HG03025 (cell line): ENCODE data around the gene CORO2B.
A peak's percentile ranks its signal among the peaks of the same experiment; 100 is the strongest.

Source experiments
- ATAC-seq: cut with Tn5 transposase; IDR thresholded peaks from one replicate; pipeline ENCODE4 v1.9.1; 2021; ENCODE audit warnings: mild to moderate bottlenecking, moderate library complexity; ENCODE audit not compliant: unreplicated experiment, low FRiP score

CORO2B gene

DNA sequence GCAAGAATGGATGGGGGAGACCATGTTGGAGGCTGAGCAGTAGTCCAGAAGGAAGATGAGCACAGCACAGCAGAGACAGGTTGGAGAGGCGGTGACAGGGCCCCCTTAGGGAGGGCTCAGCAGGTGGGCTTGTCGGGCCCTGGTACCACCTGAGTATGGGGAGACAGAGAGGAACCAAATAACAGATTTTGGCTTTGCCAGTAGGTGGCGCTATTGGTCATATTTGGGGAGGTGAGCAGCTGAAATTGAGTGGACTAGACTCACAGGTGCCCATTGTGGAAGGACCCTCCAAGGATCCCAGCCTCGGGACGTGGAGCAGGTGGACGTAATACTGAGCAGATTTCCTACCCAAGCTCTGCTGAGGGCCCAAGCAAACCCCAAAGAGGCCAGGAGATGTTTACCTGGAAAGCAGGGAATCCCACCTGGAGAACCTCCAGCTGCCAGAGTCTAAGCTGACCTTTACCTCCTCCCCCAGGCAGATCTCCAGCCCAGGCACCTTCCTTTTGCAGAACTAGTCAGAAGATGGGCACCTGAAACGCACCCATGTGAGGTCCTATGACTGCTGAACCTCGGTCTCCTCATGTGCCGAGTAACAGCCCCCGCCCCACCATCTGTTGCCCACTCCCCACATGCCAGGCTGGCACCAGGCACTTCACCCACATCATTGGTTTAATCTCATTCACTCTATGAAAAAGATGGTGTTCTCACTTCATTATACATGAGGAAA is 24.6 kb upstream of the CORO2B start:
- no peak for ATAC-seq

DNA sequence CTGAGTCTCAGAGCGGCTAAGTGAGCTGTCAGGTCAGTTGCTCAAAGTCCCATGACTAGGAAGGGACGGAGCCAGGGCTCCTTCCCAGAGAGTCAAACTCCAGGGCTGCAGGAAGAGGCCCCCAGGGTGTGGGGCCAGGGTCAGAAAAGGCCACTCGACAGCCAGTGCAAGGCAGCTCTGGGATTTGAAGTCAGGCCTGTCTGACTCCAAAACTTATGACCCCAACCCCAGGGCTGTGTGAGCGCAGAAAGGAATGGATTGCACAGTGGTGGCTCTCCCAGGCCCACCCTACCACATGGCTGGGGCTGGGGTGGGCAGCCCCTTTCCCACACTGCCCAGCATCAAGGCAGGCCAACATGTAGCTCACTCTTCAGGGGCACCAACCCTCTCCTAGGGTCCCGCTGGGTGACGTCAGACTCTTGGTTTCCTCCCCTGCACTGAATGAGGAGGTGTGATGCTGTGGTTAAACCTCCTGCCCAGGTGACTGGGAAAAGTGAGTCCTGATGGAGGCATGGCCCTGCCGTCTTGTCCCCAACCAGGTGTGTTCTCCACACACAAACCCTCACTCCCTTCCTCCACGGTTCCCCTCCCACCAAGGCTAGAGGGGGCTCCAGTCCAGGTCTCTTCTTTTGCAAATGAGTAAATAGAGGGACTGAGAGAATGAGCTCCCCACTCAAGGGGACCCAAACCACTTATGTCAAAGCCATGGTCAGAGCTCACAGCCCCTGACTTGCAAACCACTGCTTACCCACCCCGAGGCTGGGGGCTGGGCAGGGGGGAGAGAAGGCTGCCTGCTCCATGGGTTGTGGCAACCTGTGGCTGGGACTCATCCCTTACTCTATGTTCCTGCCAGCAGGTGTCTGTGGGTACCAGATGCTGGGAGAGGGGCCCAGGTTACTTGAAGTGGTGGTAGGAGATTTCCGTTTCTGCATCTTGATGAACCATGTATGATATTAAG is 23.8 kb upstream of the CORO2B start:
- ATAC-seq = no peak

DNA sequence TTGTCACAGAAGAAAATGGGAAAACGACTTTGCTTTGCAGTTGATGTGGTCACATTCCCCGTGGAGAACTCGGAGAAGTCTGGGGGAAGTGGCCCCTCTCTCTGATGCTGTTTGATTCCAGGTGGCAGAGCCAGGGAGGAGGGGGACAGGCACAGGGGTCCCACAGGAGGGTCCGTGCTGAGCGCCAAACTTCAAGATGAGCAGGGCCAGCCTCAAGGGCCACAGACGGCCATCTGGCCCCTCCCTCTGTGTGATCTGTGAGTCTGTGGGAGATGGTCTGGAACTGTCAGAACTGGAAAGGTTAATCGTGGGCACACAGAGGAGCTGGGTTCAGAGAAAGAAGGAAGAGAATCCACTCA is 23.1 kb upstream of the CORO2B start:
- ATAC-seq = no peak

DNA sequence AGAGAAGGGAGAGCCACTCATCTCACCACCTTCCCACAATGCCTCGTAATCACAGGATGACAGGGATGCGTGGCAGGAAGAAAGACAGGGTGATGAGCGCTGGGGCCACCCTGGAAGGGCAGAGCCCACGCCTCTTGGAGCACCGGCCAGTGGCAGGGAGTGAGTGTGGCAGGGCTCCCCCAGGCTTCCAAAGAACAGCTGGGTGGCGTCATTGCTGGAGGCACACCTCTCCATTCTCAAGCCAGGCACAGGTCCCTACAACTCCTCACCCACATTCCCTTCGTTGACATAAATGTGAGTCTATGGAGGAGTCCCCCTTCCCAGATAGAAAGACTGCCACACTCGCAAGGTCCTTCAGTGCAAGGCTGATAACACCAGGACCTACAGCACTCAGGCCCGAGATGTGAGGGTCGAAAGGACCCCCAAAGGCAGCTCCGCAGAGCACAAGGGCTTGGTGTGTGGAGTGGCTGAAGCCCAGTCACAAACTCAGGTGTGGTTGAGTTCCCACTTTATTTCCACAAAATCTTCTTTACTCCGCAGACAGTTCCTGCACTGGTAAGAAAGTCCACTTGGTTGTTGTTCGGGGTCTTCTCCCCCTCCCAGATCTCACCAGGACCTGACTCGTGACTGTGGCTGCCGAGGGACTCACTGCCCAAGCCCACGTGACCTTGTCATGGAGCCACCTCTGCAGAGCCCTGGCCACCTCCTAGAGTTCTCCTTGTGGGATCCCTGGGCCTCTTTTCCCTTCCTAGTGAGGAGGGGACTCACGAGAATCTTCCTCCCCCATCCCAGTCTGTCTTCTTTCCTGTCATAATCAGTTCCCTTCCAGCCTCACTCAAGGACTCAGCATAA is 22.4 kb upstream of the CORO2B start:
- ATAC-seq = no peak

DNA sequence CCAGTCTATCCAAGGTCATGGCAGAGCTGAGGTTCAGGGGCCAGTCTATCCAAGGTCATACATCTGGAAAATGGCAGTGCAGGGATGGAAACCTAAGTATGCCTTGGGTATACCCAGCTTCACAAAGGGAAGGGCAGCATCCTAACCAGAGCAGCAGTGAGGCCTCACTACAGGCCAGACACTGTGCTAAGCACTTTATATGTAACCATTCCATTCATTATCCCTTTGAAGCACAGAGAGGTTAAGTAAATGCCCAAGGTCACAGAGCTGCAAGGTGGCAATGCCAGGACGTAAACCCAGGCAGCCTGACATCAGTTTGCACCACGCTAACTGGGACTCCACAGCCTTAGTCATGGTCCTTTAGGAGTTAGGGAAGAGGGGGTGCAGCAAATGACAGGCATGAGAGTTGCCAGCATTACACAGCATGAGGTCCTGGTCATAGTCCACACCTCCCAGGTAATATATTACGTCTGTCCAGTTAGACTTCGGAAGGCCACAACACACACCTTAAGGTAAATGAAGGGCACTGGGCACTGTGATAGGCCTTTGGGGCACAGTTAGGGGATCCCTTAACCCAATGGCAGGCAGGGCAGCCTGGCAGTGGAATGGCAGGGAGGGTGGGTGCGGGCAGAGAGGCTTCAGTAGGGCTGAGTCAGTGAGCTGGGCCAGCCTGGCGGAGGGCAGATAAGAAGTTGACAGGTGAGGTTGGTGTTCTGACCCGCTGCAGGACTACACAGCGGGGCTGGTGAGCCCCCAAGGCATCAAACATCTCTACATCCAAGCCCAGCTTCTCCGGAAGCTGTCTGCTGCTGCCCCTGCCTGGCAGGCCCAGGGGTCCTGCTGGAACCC is 21.1 kb upstream of the CORO2B start:
- no peak for ATAC-seq

DNA sequence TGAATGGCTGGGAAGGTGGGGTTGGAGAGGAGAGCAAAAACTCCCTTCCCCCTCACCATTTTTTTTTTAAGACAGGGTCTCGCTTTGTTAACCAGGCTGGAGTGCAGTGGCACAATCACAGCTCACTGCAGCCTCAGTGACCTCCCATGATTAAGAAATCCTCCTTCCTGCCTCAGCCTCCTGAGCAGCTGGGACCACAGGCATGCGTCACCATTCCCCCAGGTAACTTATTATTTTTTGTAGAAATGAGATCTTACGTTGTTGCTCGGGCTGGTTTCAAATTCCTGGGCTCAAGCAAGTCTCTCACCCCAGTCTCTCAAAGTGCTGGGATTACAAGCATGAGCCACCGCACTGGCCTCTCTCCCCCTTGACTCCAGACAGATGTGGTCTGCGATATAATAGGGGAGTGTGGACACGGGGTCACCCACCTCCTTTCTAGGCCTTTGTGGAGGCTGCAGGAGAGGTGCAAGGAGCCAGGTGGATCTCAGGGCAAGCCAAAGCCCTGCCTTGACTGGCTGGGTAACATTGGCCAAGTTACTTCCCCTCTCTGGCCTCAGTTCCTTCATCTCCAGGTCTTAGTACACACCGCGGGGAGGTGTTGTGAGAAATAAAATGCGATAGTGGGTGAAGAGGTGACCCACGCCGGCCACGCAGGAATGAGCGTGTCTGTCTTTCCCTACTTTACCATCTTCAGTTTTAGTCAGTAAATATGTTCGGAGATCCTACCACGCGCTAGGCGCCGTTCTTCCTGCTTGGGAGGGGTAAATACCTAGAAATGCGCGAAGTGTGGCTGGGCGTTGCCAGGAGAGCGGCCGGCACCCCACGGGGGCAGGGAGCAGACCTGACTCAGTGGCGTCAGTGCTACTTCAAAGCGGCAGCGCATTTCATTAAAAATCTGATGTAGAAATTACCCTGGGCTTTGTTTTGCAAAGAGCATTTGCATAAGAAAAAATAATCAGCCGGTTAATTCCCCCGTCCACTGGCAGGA is 20.2 kb upstream of the CORO2B start:
- ATAC-seq = no peak

DNA sequence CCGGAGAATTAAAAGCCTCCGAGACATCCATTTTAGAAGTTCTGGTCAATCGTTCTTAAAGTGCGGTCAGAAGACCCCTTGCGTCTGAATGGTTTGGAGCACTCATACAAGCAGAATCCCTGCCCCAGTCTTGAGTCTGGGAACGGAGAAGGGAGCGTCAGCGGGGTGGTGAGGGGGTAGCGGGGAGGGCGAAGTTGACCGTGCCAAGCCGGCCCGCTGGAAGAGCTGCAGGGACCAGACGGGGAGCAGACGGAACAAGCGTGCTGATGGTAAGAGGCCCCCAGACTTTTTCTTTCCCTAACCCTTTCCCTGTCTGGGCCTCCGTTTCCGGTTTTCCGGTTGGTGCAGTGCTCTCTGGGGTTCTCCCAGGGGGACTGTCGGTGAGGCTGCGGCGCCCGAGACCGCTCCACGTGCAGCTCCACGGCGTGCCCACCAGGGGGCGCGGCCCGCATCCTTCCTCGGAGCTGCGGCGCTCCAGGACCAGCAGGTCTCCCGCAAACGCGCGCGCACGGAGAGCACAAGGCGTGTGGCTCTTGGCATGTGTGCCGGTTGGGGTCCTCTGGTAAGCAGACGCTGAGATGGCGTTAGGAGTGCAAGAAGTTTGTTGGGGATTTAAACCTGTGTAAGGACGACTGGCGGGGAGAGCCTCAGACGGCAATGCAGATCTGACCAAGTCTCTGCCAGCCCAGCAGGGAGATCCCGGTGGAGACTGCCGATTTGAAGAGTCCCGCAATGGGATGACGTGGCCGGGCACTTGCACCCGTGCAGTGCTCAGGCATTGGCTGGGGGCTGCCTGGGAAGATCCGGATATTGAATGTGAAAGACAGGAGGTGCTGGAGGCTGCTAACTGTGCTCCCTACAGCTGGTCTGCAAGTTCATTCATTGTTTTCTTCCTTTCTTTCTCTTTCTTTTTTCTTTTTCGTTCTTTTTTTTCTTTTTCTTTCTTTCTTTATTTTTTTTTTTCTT is 19.2 kb upstream of the CORO2B start:
- ATAC-seq = peak; percentile 60

DNA sequence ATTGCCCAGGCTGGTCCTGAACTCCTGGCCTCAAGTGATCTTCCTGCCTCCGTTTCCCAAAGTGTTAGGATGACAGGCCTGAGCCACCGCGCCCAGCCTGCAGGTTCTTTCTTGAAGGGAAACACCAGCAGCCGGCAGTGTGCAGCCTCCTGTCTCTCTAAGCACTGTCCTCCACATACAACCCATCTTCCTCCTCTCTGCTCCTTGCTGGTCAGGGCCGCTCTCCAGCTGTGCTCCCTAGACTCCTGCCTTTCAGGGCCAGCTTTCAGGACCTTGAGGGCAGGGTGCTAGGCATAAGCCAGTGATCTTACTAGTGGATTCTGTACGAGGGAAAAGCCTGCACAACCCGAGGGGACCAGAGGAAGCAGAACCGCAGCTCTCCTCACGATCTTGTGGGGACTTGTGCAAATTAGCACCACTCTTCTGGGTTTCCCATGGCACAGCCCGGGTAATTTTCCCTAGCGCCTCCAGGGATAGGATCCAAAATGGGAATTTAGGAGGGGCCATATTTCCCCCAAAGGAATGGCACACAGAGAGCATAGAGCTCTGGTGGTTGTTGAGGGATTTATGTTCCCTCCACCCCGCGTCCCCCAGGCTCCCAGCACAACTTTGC is 18.2 kb upstream of the CORO2B start:
- no peak for ATAC-seq

DNA sequence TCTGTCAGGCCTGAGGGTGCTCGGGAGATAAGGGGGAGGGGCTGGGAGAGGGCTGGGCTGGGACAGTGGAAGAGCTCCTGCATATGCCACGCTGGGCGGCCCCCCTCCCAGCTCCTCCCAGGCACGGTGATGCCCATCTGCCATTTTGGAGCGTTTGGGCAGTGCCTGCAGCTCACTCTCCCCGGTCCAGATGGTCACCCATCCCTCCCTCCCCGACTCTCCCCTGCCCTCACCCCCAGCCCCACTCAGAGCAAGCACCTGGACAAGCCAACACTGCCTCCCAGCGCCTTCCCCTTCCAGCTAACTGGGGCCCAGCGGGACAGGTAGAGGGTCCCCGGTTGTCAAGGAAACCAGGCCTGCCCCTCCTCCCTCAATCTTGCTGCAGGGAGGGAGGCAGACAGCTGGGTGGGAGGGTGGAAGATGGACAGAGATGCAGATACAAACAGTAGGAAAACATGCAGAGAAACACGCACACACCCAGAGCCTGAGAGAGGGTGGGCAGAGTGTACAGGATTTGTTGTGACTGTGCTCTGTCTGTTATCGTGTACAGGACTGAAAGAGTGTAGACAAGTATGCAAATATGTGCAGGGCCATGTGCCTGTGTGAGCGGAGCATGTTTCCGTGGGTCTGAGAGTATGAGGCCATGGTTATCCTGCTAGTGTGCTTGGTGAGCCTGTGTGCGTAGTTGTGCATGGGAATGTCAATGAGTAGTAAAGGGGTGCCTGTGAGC is 17.5 kb upstream of the CORO2B start:
- ATAC-seq = no peak

DNA sequence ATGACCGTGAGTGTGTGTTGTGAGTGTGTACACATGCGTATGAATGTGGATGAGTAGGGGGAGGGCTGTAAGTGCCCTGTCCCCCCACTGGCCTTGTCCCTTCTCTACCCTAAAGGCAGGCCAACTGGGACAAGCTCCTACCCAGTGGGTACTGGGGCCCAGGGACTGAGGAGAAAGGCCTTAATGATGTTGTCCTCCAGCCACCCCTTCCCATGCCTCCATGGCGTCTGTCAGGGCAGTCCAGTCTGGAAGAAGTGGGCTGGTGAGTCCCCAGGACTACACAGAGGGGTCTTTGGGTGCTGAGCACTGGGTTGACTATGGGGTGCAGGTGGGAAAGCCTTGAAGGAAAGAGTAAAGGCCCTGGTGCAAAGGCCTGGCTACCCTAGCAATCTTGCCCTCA is 16.9 kb upstream of the CORO2B start:
- ATAC-seq = no peak

DNA sequence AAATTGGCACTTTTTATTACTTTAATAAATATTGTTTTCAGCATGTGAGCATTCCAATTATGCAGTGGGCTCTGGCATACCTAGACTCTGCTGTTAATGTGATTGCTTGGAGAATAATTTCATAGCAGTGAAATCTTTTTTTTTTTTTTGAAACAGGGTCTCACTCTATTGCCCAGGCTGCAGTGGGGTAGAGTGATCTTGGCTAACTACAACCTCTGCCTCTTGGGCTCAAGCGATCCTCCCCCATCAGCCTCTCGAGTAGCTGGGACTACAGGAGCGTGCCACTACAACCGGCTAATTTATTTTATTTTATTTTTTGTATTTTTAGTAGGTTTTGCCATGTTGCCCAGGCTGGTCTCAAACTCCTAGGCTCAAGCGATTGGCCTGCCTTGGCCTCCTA is 14.6 kb upstream of the CORO2B start:
- ATAC-seq = no peak

DNA sequence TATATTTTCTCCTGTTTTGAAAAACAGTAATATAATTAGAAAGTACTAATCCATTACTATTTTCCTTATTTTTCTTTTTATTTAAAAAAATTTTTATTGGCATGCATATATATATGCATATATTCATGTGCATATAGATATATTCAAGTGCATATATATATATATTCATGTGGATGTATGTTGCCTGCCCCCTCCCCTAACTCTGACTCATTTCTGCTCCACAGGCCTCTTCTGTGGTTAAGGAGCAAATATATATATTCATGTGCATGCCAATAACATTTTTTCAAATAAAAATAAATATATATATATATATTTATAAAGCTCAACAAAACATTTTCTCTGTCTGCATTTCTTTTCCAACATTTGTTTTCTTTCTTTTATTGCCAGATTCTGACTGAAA is 13.6 kb upstream of the CORO2B start:
- ATAC-seq = no peak

DNA sequence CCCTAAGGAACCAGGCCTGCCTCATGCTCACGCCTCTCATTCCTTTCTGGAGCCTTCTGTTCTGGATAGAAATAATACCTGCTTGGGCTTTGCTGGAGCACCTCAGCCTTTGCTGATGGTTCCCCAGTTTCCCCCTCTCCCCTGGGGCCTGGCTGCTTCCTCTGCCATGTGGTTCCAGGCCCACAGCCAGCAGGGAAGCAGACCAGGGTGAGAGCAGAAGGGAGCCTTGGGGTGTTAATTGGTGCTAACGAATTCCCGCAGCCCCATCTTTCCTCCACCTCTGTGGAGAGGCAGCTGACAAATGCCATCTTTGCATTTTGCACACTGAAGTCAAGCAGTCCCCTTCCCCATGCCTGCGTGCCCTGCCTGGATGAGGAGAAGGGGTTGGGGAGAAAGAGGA is 13.1 kb upstream of the CORO2B start:
- ATAC-seq = no peak

DNA sequence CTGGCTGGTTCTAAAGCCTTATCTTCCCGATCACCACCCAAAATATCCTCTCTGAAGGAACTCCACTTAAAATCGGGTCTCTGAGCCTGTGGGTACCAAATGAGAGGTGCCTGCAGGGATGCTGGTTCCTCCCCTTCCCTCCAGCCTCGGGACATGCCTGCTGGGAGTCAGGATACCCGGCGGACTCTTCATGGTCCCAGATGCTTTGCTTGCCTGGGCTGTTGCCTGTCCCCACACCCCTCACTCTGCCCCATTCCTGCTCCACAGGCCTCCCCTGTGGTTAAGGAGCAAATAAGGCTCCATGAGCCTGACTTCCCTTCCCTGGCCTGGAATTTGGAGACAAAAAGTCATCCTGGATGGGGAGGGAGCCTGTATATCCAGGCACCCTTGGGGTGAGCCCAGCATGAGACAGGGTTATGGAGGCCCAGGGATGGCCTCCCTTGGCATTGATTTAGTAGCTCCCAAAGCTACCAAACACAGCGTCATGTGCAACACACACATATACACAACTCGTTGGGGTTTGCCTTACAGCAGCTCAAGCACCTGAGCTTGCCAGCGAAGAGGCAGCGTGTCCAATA is 12.3 kb upstream of the CORO2B start:
- no peak for ATAC-seq

DNA sequence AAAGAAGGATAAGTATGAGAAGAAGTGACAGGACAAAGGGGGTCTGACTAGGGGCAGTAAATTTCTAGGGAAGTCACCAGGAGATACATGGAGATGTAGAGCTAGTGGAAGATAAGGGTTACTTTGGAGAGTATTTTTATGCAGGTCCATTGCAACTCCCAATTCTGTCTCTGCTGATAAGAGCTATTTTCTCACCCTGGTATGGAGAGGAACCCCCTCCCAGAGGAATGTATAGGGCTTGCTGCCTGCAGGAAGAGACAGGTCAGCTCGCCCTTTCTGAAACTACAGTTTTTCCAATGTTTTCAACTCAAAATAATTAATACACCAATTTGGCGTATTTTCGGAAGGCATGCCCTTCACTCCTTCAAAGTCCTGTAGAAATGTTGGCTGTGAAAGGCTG is 11.4 kb upstream of the CORO2B start:
- no peak for ATAC-seq

DNA sequence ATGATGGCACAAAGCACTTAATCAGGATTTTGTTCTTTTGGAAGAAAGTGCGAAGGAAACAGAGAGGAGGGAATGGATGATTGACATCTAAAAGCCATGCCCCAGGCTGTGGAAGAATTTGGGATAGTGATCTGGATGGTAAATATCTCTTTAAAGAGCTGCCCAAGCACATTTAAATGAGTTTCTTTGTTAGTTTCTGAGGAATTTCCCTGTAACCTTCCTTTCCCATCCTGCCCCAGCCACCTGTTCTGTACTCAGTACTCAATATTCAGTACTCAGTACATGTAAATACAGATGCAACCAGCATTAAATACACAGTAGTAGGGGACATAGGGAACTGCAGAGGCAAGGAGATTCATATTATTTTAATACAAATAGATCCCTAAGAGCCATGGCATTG is 7.8 kb upstream of the CORO2B start:
- no peak for ATAC-seq
